ENCODE data around the gene FRMD1. TPM values are rescaled to one million over a fixed set of nuclear protein-coding genes. Genes with fewer than 3 reads are reported as not detected.

Gene FRMD1
- polyA plus RNA-seq, 1 experiment = not detected

- no peak for DNase-seq (ENCODE audit: low read depth, low spot score)
These were observed 25.7 kb downstream of the FRMD1 start for GRCh38 chr6:168053086-168053956.

GRCh38 chr6:168052291-168052891 lies 26.6 kb downstream of the FRMD1 start:
- no peak for DNase-seq (ENCODE audit: low read depth, low spot score)
- H3K9me3 ChIP-seq (ENCODE audit: control insufficient read depth, insufficient read depth, low read length) = peaks cover 31% of the 10 kb centered on the region; the same call in 1 of the 2 replicates
- TF ChIP-seq, protein P1, sequence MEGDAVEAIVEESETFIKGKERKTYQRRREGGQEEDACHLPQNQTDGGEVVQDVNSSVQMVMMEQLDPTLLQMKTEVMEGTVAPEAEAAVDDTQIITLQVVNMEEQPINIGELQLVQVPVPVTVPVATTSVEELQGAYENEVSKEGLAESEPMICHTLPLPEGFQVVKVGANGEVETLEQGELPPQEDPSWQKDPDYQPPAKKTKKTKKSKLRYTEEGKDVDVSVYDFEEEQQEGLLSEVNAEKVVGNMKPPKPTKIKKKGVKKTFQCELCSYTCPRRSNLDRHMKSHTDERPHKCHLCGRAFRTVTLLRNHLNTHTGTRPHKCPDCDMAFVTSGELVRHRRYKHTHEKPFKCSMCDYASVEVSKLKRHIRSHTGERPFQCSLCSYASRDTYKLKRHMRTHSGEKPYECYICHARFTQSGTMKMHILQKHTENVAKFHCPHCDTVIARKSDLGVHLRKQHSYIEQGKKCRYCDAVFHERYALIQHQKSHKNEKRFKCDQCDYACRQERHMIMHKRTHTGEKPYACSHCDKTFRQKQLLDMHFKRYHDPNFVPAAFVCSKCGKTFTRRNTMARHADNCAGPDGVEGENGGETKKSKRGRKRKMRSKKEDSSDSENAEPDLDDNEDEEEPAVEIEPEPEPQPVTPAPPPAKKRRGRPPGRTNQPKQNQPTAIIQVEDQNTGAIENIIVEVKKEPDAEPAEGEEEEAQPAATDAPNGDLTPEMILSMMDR (IDR thresholded peaks at IDR 0.05; ENCODE audit: low read depth, low read length) = no peak
- no peak overlapping the region for H3K4me3 ChIP-seq (ENCODE audit: low read depth, low read length)
- CTCF ChIA-PET = no interaction called here
- no peak overlapping the region for H3K27ac ChIP-seq (ENCODE audit: low read depth, low read length)
- no peaks in the 10 kb centered on the region for H3K27me3 ChIP-seq (ENCODE audit: control insufficient read depth, insufficient read depth, low read length)
- POLR2A ChIA-PET = no interaction called here

More at GRCh38 chr6:168053086-168053956, 25.7 kb downstream of the FRMD1 start:
- no peaks in the 10 kb centered on the region for H3K27me3 ChIP-seq (ENCODE audit: control insufficient read depth, insufficient read depth, low read length)
- CTCF ChIA-PET = no interaction called here
- TF ChIP-seq, protein P1 (IDR thresholded peaks at IDR 0.05; ENCODE audit: low read depth, low read length) = no peak
- POLR2A ChIA-PET = no interaction called here
- H3K4me3 ChIP-seq (ENCODE audit: low read depth, low read length) = no peak overlapping the region
- no peak overlapping the region for H3K27ac ChIP-seq (ENCODE audit: low read depth, low read length)
- peaks cover 36% of the 10 kb centered on the region; the same call in 1 of the 2 replicates for H3K9me3 ChIP-seq (ENCODE audit: control insufficient read depth, insufficient read depth, low read length)

DNA sequence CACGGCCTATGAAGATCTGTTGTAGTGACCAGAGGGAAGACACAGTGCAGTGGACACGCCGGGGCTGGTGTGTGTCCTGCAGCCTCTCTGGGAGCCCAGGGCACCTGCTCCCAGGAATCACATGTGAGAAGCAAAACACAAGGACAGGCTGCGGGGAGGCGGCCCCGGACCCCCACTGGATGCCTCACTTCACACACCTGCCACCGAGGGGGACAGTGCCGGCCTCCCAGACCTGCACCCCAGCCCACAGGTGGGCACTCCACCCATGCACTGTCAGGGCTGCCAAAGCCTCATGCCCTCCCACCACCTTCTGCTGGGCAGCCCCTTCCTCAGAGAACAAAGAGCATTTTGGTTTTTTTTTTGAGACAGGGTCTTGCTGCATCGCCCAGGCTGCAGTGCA lies 27.4 kb downstream of the FRMD1 start:
- ChIA-PET POLR2A (no interaction called here), CTCF (interaction anchor here (1.0 kb wide), 1 partner anchor 8 kb away, joined by 3 read pairs; no protein-coding TSS in a partner anchor)
- Histone ChIP-seq H3K9me3 (ENCODE audit: control insufficient read depth, insufficient read depth, low read length) (peaks cover 28% of the 10 kb centered on the region; the same call in 1 of the 2 replicates), H3K27ac (ENCODE audit: low read depth, low read length) (no peak overlapping the region), H3K4me3 (ENCODE audit: low read depth, low read length) (no peak overlapping the region), H3K27me3 (ENCODE audit: control insufficient read depth, insufficient read depth, low read length) (no peaks in the 10 kb centered on the region)
- TF ChIP-seq, protein P1 (IDR thresholded peaks at IDR 0.05; ENCODE audit: low read depth, low read length) = no peak
- no peak for DNase-seq (ENCODE audit: low read depth, low spot score)

- ChIA-PET POLR2A (no interaction called here), CTCF (interaction anchor here (1.0 kb wide), 1 partner anchor 9 kb away, joined by 3 read pairs; no protein-coding TSS in a partner anchor)
- Histone ChIP-seq H3K9me3 (ENCODE audit: control insufficient read depth, insufficient read depth, low read length) (peaks cover 26% of the 10 kb centered on the region; the same call in 1 of the 2 replicates), H3K27me3 (ENCODE audit: control insufficient read depth, insufficient read depth, low read length) (no peaks in the 10 kb centered on the region), H3K27ac (ENCODE audit: low read depth, low read length) (no peak overlapping the region), H3K4me3 (ENCODE audit: low read depth, low read length) (no peak overlapping the region)
- TF ChIP-seq, protein P1 (IDR thresholded peaks at IDR 0.05; ENCODE audit: low read depth, low read length) = peak; percentile 31
- no peak for DNase-seq (ENCODE audit: low read depth, low spot score)
These were observed 28.0 kb downstream of the FRMD1 start for GRCh38 chr6:168050881-168051586.

All from AG04450 (cell line).